ENCODE measurements around the gene TMPRSS6. TPM values are rescaled to one million over a fixed set of nuclear protein-coding genes. Genes with fewer than 3 reads are reported as not detected.

The TMPRSS6 gene
- total and polyA plus RNA-seq, 2 of the 13 experiments (the other 11 are each of a cell fraction or from before 2014, with no cell fraction given) = 4.2 to 4.8 TPM

- TF ChIP-seq THAP9 (CRISPR knock-in tag; IDR thresholded peaks at IDR 0.05; ENCODE audit: borderline replicate concordance) (no peak), HNRNPK (IDR thresholded peaks at IDR 0.05; ENCODE audit: low read depth, low read length, poor library complexity, severe bottlenecking) (no peak), SIX4 (CRISPR knock-in tag; IDR thresholded peaks at IDR 0.05) (no peak), ZBTB49 (CRISPR knock-in tag; IDR thresholded peaks at IDR 0.05; ENCODE audit: borderline replicate concordance) (no peak), DMAP1 (CRISPR knock-in tag; IDR thresholded peaks at IDR 0.05) (no peak), ZNF678 (CRISPR knock-in tag; IDR thresholded peaks at IDR 0.05) (0 out of 2 replicates have a peak, but pooled peaks have one; percentile 78), ZNF367 (CRISPR knock-in tag; IDR thresholded peaks at IDR 0.05; ENCODE audit: borderline replicate concordance) (no peak), ZFP62 (CRISPR knock-in tag; IDR thresholded peaks at IDR 0.05) (no peak), MED1 (CRISPR knock-in tag; IDR thresholded peaks at IDR 0.05) (peak; percentile 61), ZNF350 (CRISPR knock-in tag; IDR thresholded peaks at IDR 0.05; ENCODE audit: borderline replicate concordance, low read depth) (no peak), PHF20 (CRISPR knock-in tag; IDR thresholded peaks at IDR 0.05) (no peak), E2F5 (CRISPR knock-in tag; conservative IDR thresholded peaks at IDR 0.05) (no peak), ZNF891 (CRISPR knock-in tag; IDR thresholded peaks at IDR 0.05) (no peak), ZMAT5 (CRISPR knock-in tag; IDR thresholded peaks at IDR 0.05; ENCODE audit: borderline replicate concordance, low read depth) (no peak), ZNF317 (CRISPR knock-in tag; IDR thresholded peaks at IDR 0.05) (no peak), FOSL2 (CRISPR knock-in tag; IDR thresholded peaks at IDR 0.05) (peak; percentile 19; the same call in 1 of the 2 replicates), ZNF713 (CRISPR knock-in tag; IDR thresholded peaks at IDR 0.05) (no peak), MAF1 (CRISPR knock-in tag; IDR thresholded peaks at IDR 0.05; ENCODE audit: borderline replicate concordance) (no peak)
- TF ChIP-seq, protein P1, sequence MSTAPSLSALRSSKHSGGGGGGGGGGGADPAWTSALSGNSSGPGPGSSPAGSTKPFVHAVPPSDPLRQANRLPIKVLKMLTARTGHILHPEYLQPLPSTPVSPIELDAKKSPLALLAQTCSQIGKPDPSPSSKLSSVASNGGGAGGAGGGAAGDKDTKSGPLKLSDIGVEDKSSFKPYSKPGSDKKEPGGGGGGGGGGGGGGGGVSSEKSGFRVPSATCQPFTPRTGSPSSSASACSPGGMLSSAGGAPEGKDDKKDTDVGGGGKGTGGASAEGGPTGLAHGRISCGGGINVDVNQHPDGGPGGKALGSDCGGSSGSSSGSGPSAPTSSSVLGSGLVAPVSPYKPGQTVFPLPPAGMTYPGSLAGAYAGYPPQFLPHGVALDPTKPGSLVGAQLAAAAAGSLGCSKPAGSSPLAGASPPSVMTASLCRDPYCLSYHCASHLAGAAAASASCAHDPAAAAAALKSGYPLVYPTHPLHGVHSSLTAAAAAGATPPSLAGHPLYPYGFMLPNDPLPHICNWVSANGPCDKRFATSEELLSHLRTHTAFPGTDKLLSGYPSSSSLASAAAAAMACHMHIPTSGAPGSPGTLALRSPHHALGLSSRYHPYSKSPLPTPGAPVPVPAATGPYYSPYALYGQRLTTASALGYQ (CRISPR knock-in tag; IDR thresholded peaks at IDR 0.05) = no peak
- TF ChIP-seq, protein P2, sequence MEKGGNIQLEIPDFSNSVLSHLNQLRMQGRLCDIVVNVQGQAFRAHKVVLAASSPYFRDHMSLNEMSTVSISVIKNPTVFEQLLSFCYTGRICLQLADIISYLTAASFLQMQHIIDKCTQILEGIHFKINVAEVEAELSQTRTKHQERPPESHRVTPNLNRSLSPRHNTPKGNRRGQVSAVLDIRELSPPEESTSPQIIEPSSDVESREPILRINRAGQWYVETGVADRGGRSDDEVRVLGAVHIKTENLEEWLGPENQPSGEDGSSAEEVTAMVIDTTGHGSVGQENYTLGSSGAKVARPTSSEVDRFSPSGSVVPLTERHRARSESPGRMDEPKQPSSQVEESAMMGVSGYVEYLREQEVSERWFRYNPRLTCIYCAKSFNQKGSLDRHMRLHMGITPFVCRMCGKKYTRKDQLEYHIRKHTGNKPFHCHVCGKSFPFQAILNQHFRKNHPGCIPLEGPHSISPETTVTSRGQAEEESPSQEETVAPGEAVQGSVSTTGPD (CRISPR knock-in tag; IDR thresholded peaks at IDR 0.05) = no peak
Observed at GRCh38 chr22:37112084-37112728, 2.7 kb upstream of the TMPRSS6 start (continued).
